GM12872 (cell line): ENCODE results near the gene PTPN14.

Experiments used
- CTCF ChIP-seq: IDR thresholded peaks from 3 replicates; pipeline ENCODE4 v1.5.1; 2011; ENCODE audit warnings: low read depth, mild to moderate bottlenecking, low read length, moderate library complexity; ENCODE audit not compliant: insufficient read depth

PTPN14 gene

DNA sequence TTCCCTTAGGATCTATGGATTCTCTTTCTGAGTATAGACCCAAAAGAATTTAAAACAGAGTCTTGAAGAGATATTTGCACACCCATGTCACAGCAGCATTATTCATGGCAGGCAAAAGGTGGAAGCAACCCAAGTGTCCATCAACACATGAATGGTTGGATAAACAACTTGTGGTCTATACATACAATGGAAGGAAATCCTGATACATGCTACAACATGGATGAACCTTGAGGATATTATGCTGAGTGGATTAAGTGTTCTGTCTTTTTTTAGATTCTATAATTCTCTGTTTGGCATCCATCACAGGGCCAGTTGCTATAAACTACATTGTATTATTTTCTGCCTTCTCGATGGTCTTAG lies 39.8 kb downstream of the PTPN14 start:
- TF ChIP-seq CTCF: no peak

DNA sequence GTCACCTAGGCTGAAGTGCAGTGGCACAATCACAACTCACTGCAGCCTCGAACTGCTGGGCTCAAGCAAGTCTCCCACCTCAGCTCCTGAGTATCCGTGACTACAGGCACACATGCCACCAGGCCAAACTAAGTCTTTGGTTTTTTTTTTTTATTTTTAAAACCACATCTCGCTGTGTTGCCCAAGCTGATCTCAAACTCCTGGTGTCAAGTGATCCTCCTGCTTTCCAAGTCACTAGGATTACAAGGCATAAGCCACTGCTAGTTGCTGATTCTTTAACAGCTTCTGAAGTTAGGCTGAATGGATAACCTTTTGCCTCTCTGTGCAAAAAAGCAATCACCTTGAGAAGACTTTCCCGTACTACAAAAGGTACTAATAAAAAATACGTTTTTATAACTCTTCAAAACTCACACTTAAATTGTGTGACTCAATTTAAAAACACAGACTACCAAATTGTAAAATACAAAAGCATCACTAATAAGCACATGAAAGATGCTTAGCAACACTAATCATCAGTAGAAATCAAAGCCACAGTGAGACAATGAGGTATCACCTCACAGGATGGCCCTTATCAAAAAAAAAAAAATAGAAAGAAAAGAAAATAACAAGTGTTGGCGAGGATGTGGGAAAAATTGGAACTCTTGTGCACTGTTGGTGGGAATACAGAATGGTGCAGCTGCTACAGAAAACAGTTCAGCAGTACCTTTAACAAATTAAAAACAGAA lies 40.3 kb downstream of the PTPN14 start:
- no peak for TF ChIP-seq CTCF

DNA sequence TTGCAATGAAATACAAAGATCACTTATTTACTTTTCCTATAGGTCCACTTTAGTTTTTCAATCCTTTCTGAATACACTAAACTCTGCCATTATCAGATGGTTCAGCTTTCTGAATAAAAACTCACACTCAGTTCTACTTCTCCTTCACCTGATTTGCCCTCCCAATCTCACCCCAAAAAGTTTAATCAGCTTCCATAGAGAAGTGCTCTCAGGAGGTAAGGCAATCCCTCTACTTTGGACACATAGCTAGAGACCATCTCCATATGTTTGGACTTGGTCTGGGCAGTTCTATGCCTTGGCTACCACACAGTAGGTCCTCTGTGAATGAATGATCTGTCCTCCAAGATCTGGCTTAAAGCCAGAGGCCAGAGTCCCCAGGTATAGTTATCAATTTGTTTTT lies 40.9 kb downstream of the PTPN14 start:
- TF ChIP-seq CTCF: no peak

- TF ChIP-seq CTCF: no peak
Measured at GRCh38 chr1:214506972-214507431, 44.4 kb downstream of the PTPN14 start.

- no peak for TF ChIP-seq CTCF
Measured at GRCh38 chr1:214505134-214505533, 46.3 kb downstream of the PTPN14 start.

DNA sequence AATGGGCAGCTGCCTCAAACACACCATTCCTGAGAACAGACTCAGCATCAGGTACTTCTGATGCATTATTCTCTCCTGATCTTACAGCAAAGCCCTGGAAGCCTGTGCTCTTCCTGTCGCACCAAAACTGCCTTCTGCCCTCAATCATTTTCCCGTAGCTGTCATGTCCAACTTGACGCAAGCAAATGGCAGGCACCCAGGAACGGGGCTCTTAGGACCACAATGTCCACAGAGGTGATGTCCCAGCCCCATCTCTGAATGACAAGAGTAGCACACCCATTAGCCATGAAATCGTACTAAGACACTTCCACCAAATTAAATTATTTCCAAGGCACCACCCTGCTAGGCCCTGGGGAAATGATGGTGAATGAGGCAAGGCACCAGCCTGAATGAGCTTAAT lies 47.1 kb downstream of the PTPN14 start:
- no peak for TF ChIP-seq CTCF

DNA sequence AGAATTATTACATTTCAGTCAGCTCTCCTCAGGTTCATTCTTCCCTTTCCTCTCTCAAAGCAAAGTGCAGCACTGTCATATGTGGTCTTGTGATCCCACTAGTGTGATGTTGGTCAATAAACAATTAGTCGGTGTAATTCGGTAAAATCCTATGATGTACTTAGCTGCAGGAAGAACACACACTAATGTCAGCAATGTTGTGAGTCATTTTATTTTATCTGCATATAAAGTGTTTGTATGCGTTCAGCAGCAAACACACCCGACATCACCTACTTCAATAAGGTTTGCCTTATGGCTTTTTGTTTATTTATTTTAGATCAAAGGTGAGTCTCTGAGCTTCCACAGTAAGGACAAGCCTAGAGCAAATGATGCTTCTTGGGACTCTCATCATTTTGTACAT lies 47.8 kb downstream of the PTPN14 start:
- TF ChIP-seq CTCF: no peak
